ENCODE results near the gene UQCC2. TPM values are rescaled to one million over a fixed set of nuclear protein-coding genes. Genes with fewer than 3 reads are reported as not detected.

UQCC2 gene
- total RNA-seq, 4 donors from 2014 or later: 21.1 to 74.7 (median 32.7) TPM

DNA sequence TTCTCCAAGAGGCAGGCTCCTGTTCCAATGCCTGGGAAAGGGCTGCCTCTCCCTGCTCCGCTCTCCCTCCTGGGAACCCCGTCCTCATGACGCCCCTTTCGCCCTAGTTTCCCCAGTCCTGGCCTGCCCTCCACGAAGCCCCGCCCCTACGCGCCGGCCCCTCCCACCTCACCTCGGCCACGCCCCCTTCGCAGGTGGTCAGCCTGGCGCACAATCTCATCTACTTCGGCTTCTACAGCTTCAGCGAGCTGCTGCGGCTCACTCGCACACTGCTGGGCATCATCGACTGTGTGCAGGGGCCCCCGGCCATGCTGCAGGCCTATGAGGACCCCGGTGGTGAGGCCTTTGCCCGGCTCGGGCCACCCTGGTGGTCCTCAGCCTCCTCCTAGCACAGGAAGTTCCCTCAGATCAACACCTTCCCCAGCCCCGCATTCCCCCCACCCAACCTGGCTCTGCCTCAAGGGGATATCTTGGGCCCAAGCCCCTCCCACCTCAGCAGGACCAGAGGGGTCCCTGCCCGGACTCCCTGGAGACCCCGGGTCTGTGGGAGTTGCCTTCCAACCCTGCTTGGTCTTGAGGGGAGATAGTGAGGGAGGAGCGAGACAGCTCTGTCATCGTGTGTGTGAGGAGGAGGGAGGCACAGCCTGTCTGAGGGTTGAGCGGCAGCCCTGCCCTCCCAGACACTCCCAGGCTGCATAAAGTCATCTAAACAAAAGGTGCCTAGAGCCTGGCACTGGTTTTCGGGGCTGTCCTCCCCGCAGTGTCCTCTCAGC is 40.3 kb downstream of the UQCC2 start:
- TF ChIP-seq, protein P1, sequence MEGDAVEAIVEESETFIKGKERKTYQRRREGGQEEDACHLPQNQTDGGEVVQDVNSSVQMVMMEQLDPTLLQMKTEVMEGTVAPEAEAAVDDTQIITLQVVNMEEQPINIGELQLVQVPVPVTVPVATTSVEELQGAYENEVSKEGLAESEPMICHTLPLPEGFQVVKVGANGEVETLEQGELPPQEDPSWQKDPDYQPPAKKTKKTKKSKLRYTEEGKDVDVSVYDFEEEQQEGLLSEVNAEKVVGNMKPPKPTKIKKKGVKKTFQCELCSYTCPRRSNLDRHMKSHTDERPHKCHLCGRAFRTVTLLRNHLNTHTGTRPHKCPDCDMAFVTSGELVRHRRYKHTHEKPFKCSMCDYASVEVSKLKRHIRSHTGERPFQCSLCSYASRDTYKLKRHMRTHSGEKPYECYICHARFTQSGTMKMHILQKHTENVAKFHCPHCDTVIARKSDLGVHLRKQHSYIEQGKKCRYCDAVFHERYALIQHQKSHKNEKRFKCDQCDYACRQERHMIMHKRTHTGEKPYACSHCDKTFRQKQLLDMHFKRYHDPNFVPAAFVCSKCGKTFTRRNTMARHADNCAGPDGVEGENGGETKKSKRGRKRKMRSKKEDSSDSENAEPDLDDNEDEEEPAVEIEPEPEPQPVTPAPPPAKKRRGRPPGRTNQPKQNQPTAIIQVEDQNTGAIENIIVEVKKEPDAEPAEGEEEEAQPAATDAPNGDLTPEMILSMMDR (IDR thresholded peaks at IDR 0.05): no peak
- no peak for TF ChIP-seq POLR2A (IDR thresholded peaks at IDR 0.05)
- no peaks in the 10 kb centered on the region for H3K27me3 ChIP-seq
- intact Hi-C loops (cut with DNase I): no loop called here
- 77 to 78% methylated on average over 21 to 24 of the region's 30 CpGs for WGBS, 2 donors
- no peaks in the 10 kb centered on the region for H3K9me3 ChIP-seq
- no peak for DNase-seq
- H3K4me3 ChIP-seq (replicated peaks in 1 of 3): no peak overlapping the region
- H3K4me1 ChIP-seq: no peaks in the 10 kb centered on the region
- no peak overlapping the region for H3K27ac ChIP-seq
- H3K36me3 ChIP-seq: peaks cover 84 to 88% of the 10 kb centered on the region in 2 donors

DNA sequence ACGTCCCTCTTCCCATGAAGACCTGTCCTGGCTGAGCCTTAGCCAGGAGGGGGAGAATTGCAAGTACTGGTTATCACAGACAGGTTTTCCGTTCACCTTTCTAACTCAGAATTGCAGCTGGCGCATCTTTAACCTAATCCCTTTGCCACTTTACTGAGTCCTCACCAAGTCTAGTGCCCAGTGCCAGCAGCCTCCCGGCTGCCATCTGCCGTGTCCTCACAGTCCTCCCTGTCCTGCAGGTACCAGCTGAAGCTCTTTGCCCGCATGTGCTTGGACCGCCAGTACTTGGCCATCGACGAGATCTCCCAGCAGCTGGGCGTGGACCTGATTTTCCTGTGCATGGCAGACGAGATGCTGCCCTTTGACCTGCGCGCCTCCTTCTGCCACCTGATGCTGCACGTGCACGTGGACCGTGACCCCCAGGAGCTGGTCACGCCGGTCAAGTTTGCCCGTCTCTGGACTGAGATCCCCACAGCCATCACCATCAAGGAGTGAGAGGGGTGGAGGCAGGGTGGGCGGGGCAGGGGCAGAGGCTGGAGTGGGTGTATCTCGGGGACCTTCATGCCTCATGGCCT is 41.3 kb downstream of the UQCC2 start:
- H3K36me3 ChIP-seq: peaks cover 87% of the 10 kb centered on the region in 2 donors
- 93 to 96% methylated on average over 11 to 21 of the region's 21 CpGs for WGBS, 2 donors
- intact Hi-C loops (cut with DNase I): no loop called here

DNA sequence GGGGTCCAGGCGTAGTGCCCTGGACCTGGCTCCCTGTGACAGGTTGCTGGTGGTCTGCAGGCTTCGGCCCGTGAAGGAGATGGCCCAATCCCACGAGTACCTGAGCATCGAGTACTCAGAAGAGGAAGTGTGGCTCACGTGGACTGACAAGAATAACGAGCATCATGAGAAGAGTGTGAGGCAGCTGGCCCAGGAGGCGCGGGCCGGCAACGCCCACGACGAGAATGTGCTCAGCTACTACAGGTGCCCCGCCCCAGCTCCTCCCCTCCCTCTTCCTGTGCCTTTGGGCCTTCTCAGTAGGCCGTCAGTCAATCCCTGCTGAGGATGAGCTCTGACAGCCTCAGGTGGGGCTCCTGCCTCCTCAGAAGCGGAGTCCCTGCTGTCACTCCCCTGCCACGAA is 42.6 kb downstream of the UQCC2 start:
- Histone ChIP-seq H3K4me3 (replicated peaks in 1 of 3) (no peak overlapping the region), H3K27ac (no peak overlapping the region), H3K27me3 (no peaks in the 10 kb centered on the region), H3K36me3 (peaks cover 84% of the 10 kb centered on the region in 2 donors), H3K4me1 (no peaks in the 10 kb centered on the region), H3K9me3 (no peaks in the 10 kb centered on the region)
- intact Hi-C loops (cut with DNase I): no loop called here
- TF ChIP-seq POLR2A (IDR thresholded peaks at IDR 0.05): no peak
- TF ChIP-seq, protein P1 (IDR thresholded peaks at IDR 0.05): no peak
- DNase-seq: no peak
- WGBS, 2 donors: 79 to 83% methylated on average over 12 to 13 of the region's 17 CpGs

More for the DNA sequence above, 41.3 kb downstream of the UQCC2 start:
- Histone ChIP-seq H3K4me1 (no peaks in the 10 kb centered on the region), H3K4me3 (replicated peaks in 1 of 3) (no peak overlapping the region), H3K27ac (no peak overlapping the region), H3K9me3 (no peaks in the 10 kb centered on the region), H3K27me3 (no peaks in the 10 kb centered on the region)
- TF ChIP-seq, protein P1 (IDR thresholded peaks at IDR 0.05): no peak
- no peak for TF ChIP-seq POLR2A (IDR thresholded peaks at IDR 0.05)
- DNase-seq: no peak

DNA sequence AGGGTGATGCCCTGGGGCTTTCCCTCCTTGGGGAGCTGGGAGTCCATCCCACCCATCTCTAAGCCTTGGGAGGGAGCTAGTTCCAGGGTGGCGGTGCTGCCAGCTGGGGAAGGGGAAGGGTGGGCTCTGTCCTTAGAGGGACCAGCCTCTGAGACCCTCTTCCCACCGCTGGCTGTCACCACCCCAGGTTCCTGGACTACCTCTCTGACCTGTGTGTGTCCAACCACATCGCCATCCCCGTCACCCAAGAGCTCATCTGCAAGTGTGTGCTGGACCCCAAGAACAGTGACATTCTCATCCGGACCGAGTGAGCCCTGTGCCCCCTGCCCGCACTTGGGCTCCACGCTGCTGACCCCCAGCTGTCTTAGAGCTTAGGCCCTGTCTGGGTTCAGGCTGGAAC is 43.2 kb downstream of the UQCC2 start:
- TF ChIP-seq, protein P1 (IDR thresholded peaks at IDR 0.05): no peak
- no peak for TF ChIP-seq POLR2A (IDR thresholded peaks at IDR 0.05)
- Histone ChIP-seq H3K36me3 (peaks cover 80 to 84% of the 10 kb centered on the region in 2 donors), H3K4me1 (no peaks in the 10 kb centered on the region), H3K27me3 (no peaks in the 10 kb centered on the region), H3K9me3 (no peaks in the 10 kb centered on the region), H3K27ac (no peak overlapping the region), H3K4me3 (replicated peaks in 1 of 3) (no peak overlapping the region)
- DNase-seq: no peak
- 95 to 96% methylated on average over 4 to 8 of the region's 8 CpGs for WGBS, 2 donors
- intact Hi-C loops (cut with DNase I): no loop called here

DNA sequence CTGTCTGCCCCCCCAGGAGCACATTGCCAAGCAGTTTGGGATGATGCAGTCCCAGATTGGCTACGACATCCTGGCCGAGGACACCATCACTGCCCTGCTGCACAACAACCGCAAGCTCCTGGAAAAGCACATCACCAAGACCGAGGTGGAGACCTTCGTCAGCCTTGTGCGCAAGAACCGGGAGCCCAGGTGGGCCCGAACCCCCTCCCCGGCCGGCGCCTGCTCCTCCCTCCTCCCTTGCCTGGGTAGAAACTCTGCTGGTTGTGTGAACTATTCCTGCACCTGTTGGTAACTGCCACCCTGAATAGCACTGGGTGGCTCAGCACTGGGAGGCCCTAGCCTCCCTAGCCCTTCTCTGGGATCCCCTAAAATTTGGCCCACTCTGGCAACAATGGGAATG is 43.7 kb downstream of the UQCC2 start:
- H3K27ac ChIP-seq: no peak overlapping the region
- TF ChIP-seq, protein P1 (IDR thresholded peaks at IDR 0.05): no peak
- TF ChIP-seq POLR2A (IDR thresholded peaks at IDR 0.05): no peak
- no peaks in the 10 kb centered on the region for H3K9me3 ChIP-seq
- intact Hi-C loops (cut with DNase I): no loop called here
- DNase-seq: no peak
- H3K36me3 ChIP-seq: peaks cover 80 to 84% of the 10 kb centered on the region in 2 donors
- no peaks in the 10 kb centered on the region for H3K27me3 ChIP-seq
- H3K4me1 ChIP-seq: no peaks in the 10 kb centered on the region
- 80 to 98% methylated on average over 1 to 9 of the region's 11 CpGs for WGBS, 2 donors
- H3K4me3 ChIP-seq (replicated peaks in 1 of 3): no peak overlapping the region
